C4-2B (cell line): ENCODE results near the gene SACS.
"Not testable (repeated sequence)": the region's sequence is repeated elsewhere in the genome, so short reads cannot be mapped to it uniquely, and the experiment has no call there.

Experiments
- H3K27ac ChIP-seq: fragments of 450-650 bp; 2 replicates; pipeline ENCODE4 v1.5.1; 2017
- ZFX ChIP-seq: fragments of 450-650 bp; IDR thresholded peaks from 2 replicates; pipeline ENCODE4 v1.6.1; 2017
- TF ChIP-seq, protein P1 (sequence below): fragments of 450-650 bp; conservative IDR thresholded peaks from 2 replicates; pipeline ENCODE4 v1.5.1; 2017; ENCODE audit warnings: mild to moderate bottlenecking

SACS gene

DNA sequence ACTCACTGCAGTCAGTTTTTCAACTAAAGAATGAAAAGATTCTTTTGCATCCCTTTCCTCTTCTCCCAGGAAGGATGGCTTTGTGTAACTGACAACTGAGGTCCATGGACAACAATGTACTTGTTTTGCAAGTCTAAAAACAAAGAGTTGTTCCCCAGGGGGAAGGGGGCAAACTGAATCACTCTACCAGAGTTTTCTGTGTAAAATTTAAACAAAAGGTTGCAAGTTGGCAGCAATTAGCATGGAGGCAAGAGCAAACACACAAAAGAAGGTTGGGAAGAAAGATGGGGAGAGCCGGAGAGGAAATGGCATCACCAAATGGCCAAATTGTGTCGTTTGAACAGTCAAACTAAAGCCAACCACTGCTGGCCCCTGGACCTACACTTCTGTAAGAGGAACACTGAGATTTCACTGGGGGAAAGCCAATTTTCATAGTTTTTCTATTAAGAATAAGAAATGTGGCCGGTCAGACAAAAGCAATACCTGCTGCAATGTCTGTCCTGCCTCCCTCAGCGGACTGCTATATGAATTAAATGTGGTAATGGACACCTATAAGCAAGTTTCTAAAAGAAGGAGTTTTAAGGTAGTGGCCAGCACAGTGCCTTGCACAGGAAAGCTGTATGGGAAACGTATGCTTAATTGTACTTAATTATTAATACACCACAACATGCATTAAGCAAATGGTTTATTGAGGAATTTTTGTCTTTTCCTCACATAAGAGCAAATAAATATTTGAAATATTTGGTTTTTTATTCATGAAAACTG is 16.1 kb upstream of the SACS start:
- no peak overlapping the region for H3K27ac ChIP-seq
- TF ChIP-seq, protein P1, sequence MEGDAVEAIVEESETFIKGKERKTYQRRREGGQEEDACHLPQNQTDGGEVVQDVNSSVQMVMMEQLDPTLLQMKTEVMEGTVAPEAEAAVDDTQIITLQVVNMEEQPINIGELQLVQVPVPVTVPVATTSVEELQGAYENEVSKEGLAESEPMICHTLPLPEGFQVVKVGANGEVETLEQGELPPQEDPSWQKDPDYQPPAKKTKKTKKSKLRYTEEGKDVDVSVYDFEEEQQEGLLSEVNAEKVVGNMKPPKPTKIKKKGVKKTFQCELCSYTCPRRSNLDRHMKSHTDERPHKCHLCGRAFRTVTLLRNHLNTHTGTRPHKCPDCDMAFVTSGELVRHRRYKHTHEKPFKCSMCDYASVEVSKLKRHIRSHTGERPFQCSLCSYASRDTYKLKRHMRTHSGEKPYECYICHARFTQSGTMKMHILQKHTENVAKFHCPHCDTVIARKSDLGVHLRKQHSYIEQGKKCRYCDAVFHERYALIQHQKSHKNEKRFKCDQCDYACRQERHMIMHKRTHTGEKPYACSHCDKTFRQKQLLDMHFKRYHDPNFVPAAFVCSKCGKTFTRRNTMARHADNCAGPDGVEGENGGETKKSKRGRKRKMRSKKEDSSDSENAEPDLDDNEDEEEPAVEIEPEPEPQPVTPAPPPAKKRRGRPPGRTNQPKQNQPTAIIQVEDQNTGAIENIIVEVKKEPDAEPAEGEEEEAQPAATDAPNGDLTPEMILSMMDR: no peak
- TF ChIP-seq ZFX: no peak

- no peak overlapping the region for H3K27ac ChIP-seq
- TF ChIP-seq, protein P1: no peak
- no peak for TF ChIP-seq ZFX
Observed at GRCh38 chr13:23447927-23448326, 14.4 kb upstream of the SACS start.

DNA sequence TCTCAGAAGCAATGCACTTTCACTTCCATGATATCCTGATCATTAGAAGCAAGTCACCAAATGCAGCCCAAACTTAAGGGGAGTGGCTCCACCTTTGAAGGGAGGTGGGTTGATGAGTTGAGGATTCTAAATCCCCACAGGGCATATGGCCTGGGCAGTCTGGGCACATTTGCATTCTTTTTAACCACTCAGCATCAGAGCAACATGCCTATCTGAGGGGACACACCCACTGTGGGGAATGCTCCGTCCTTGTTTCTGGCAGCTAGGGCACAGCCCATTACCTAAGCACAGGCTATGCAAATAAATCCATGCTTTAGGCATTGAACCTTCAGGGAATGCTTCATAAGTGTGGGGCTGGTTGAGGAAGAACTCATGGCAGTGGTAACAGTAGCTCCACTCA is 12.3 kb upstream of the SACS start:
- TF ChIP-seq, protein P1: no peak
- no peak for TF ChIP-seq ZFX
- no peak overlapping the region for H3K27ac ChIP-seq

GRCh38 chr13:23443878-23444277 is 10.4 kb upstream of the SACS start:
- no peak overlapping the region for H3K27ac ChIP-seq
- TF ChIP-seq, protein P1: no peak
- TF ChIP-seq ZFX: no peak

DNA sequence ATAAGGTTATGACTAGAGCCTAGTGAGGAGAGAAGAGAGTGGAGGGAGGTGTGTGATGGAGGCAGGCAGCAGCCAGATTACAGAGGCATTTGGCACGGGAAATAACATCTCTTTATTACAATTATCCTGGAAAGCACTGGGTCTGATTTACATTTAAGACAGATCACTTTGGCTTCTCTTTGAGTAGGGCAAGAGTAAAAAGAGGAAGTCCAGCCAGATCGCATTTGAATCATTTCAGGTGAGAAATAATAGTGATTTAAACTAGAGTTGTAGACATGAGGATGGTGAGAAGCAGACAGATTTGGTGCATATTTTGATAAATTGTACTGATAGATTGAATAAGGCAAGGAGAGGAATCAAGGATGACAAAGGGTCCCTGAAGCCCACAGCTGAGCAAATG is 9.6 kb upstream of the SACS start:
- H3K27ac ChIP-seq: no peak overlapping the region
- TF ChIP-seq, protein P1: no peak
- TF ChIP-seq ZFX: no peak

DNA sequence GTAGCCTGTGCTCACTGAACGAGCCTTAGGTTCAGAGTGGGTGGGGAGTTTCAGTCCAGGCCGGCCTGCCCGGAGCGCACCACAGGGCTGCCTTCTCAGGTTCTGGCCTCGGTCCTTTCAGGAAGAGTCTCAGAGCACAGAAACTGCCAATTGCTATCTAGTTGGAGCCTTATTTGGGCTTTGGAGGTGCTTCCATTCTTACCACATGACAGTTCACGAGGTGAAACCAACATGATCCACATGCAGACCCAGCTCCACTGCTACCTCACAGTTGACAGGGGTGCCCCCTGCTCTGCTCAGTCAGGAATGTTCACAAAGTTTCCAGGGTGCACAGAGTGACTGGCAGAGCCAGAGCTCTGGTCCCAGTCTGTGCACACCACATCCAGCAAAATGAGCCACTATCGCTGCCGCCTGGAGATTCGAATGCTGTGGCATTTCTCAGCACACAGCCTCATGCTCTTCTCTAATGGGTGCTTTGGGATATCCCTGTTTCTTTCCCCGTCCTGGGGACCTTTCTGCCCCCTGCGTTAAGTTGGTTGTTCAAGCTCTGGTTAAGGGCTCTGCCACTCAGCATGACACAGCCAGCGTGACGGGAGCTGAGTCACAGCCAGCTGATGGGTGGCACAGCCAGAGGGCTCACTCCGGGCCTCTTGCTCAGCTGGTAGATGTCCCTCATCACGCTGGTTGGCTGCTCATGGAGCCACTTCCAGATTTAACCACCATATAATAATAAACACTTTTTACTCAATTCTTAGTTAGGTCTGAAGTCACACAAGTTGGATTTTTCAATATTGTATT is 7.5 kb upstream of the SACS start:
- no peak for TF ChIP-seq ZFX
- TF ChIP-seq, protein P1: no peak

GRCh38 chr13:23440324-23440723 is 6.8 kb upstream of the SACS start:
- H3K27ac ChIP-seq: not testable (repeated sequence)

More for the DNA sequence above, 7.5 kb upstream of the SACS start:
- no peak overlapping the region for H3K27ac ChIP-seq
